ENCODE results near the gene ARHGEF25.
"Not testable (repeated sequence)": the region's sequence is repeated elsewhere in the genome, so short reads cannot be mapped to it uniquely, and the experiment has no call there.

Gene ARHGEF25

DNA sequence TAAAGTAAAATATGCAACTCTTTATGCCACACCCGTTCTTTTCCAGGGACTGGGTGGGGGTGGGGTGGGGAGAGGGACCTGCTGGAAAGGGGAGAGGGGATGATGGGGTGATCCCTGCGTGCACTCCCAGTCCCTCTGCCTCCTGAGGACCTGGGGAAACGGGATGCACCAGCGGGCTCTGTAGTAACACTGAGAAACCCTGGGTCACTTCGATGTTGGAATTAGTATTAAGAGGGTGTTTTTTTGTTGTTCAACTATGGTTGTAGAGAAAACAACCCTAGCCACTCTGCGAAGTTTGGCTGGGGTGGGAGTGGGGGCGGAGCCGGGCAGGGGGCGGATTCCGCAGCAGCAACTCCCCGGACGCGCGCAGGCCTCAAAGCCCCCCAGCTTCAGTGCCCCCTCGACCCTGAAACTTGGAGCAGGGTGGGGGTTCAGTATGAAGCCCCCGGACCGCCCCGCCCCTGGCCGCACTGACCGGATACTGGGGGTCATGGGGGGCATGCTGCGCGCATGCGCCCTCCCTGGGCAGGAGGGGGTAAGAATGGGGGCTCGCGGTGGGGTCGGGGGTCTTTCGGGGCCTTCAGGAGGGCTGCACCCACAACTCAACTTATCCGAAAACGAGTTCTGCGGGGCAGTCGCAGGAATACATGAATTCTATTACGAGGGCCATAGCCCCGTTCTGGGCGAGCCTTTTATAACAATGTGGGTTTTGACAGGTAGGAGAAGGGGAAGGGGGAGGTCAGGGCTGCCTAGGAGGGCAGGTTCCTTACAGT lies 1.3 kb upstream of the ARHGEF25 start:
- no peak for FAIRE-seq

- FAIRE-seq: no peak
These were observed 604 bp upstream of the ARHGEF25 start for GRCh38 chr12:57610554-57611107.

DNA sequence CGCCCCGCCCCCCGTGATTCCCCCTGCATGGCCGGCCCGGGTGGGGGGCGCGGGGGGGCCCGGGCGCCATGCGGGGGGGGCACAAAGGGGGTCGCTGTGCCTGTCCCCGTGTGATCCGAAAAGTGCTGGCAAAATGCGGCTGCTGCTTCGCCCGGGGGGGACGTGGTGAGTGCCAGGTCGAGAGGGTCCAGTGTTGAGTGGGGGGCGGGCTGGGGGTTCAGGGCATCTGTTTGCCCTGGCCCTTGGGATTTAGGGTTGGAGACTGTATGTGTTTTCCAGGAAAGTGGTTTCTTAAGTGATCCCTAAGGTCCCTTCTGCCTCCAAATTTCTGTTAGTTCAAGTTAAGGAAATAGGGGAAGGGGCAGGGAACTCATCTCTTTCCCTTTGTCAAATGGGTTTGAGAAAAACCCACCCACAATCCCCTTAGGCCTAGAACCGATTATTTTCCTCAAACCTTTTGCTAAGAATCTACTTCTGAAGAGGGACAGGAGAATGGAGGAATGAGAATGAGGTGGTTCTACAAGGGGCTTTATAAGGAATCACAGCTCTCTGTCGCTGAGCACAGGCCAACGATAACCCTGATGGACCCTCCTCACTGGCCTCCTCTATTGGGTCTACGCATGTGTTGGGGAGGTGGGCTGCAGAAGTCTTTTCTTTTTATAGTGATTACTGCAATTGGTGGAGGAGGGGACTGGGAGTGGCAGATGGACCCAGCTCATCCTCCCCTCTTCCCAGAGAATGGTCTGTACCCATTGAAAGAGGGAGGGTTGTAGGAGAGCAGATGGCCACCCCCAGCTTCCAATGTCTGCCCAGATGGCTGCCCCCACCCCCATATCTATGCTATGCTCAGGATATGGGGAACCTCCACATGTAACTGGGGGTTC lies 834 bp downstream of the ARHGEF25 start:
- FAIRE-seq: no peak

DNA sequence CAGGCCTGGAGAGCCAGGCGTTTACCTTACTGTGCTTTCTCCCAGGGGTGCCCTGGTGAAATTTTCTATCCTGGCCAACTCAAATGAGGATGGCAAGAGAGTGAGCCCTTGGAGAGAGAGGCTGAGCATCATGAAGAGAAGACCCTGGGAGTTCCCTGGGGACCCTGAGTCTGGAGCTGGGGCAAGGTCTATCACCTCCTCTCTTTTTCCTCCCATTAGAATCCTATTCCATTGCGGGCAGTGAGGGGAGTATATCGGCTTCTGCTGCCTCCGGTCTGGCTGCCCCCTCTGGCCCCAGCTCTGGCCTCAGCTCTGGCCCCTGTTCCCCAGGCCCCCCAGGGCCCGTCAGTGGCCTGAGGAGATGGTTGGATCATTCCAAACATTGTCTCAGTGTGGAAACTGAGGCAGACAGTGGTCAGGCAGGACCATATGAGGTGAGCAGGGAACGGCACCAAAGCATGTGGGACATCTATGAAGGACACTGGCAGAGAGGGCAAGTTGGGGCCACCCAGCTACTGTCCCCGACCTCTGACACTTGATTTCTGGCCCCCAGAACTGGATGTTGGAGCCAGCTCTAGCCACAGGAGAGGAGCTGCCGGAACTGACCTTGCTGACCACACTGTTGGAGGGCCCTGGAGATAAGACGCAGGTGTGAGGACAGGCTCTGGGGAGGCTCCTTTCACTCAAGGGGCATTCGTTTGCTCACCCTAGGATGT lies 1.6 kb downstream of the ARHGEF25 start:
- no peak for FAIRE-seq

- no peak for FAIRE-seq
These were observed 2.3 kb downstream of the ARHGEF25 start for GRCh38 chr12:57613427-57614109.

GRCh38 chr12:57614178-57614947 lies 3.1 kb downstream of the ARHGEF25 start:
- FAIRE-seq: no peak

DNA sequence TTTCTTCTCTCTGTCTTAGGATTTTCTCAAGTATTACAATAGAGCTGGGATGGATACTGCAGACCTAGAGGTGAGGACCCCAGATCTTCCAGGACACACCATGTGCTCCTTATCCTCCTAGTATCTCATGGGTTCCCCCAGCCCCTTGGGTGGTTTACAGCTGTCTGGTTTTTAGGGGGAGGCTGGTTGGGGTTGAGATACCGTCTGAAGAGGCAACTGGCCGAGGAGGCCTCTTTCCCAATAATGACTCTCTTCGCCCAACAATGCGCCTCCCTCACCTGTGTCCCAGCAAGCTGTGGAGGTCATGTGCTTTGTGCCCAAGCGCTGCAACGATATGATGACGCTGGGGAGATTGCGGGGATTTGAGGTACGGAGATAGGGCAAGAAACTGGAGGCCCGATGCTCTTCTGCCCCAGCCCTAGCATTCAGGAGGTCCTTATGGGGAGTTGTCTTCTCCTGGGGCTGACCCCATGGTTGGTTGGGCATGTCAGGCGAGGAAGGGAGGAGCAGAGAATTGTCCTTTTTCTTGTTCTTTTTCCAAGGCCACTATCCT lies 3.8 kb downstream of the ARHGEF25 start:
- no peak for FAIRE-seq

- FAIRE-seq: no peak
These were observed 4.4 kb downstream of the ARHGEF25 start for GRCh38 chr12:57615637-57616036.

DNA sequence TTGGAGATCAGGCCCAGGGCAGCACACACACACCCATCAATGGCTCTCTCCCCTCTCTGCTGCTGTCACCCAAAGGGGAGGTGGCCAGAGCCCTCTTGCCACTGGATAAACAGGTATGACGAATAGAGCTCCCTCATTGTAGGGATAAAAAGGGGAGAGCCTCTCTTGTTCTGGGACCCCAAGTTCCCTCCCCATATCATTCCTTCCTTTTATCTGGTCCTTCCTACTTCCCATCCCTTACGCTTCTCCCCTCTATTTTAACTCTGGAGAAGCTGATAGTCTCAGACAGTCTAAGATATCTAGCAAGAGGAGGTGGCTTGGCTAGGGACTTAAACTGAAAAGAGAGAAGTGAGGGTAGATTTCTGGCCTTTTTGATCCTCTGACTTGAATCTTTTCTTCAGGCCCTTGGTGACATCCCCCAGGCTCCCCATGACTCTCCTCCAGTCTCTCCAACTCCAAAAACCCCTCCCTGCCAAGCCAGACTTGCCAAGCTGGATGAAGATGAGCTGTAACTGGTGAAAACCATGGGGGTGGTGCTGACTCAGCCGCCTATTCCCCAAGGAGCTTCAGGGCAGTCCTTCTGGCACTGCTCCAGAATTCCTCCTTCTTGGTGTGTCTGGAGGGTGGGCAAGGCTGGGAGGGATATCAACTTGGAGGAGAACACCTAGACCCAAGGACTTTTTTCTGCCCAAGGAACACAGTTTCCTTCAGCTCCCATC lies 5.3 kb downstream of the ARHGEF25 start:
- no peak for FAIRE-seq

- FAIRE-seq: no peak
These were observed 6.7 kb downstream of the ARHGEF25 start for GRCh38 chr12:57617942-57618341.

- FAIRE-seq: not testable (repeated sequence)
These were observed 7.2 kb downstream of the ARHGEF25 start for GRCh38 chr12:57618431-57618830.

DNA sequence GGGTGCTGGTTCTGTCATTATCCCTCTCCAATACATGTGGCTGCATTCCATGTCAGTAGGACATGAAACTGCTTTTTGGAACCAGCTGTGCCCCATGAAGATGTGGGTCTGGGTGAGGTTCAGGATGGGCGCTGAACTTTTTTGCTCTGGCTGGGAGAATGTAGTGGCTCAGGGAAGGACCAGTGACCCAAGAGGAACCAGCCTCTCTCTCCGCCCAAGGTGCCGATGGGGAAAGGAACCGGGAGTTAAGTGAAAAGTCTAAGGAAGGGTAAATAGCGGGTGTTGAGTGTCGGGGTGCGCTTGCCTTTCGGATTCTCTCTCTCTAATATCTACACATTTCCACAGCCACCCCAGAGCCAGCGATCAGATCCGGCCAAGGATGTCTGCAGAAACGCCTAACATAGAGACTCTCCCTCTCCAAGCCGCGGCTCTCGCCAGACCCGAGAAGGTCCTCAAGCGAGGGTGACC lies 7.8 kb downstream of the ARHGEF25 start:
- no peak for FAIRE-seq

DNA sequence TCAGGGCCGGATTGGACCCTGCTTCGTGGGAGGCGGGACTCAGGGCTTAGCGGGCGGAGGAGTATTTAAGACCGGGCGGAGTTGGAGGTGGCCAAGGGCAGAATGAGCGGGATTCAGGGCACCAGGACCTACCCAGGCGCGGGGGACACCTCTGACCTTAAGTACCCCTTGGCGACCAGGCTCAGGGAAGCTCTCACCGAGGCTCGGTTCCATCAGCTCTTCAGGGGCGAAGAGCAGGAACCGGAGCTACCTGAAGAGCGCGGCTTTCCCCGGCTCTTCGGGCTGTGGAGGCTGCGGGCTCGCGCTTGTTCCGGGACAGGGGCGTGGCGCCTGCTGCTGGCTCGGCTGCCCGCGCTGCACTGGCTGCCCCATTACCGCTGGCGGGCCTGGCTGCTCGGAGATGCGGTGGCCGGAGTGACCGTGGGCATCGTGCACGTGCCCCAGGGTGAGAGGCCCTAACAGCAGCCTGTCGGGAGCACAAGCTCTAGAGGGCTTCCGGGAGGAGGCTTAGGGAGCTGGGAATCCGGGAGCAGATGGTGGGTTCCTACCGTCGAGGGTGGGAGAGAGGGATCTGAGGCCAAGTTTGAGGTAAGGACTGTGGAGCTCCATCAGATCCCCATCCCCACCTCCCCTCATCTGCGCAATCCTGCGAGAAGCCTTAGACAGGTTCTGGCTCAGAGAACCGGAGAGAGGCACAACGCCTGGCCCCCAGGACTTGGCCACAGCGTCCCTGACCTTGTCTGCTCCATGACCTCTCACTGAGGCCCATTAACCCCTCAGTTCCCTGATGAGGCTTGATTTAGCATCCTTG lies 8.4 kb downstream of the ARHGEF25 start:
- FAIRE-seq: no peak

DNA sequence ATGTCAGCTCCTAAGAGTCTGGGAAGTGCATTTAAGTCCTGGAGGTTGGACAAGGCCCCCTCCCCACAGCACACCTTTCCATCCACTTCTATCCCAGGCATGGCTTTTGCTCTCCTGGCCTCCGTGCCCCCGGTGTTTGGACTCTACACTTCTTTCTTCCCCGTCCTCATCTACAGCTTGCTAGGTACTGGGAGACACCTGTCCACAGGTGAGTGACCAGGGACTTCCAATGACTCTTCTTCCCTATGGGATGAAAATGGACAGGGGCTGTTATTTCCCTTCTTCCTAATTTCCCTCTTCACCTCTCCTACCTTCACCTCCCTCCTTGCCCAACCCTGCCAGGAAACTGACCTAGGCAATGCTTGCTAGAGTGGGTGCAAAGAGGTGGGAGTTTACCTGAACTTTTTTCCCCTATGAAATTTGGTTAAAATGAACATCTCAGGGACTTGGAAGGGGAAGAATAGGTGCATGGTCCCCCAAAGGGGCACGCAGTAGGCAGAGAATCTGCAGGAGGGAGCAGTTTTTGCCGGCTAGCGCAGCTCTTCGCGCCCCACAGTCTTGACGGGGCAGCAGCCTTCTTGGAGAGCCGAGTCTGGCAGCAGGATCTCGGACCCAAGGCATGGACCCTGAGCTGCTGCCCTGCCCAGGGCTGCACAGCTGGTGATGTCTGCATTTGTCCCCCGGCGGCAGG lies 9.2 kb downstream of the ARHGEF25 start:
- FAIRE-seq: no peak

GRCh38 chr12:57620936-57621496 lies 9.8 kb downstream of the ARHGEF25 start:
- FAIRE-seq: no peak

- no peak for FAIRE-seq
These were observed 10.5 kb downstream of the ARHGEF25 start for GRCh38 chr12:57621497-57622292.

Measured in colon (tissue), 2 donors.